WERI-Rb-1 (cell line): ENCODE data around the gene P2RY1.

ENCODE experiments used
- DNase-seq: peaks from one replicate; pipeline ENCODE4 v3.0.0-alpha.2; 2020
- H3K27ac ChIP-seq: fragments of 250-450 bp; sonication (Bioruptor Pico); 2 replicates; pipeline ENCODE4 v1.5.1; 2020; ENCODE audit warnings: mild to moderate bottlenecking, moderate library complexity
- H3K27me3 ChIP-seq: fragments of 250-450 bp; sonication (Bioruptor Pico); 2 replicates; pipeline ENCODE4 v1.5.1; 2021; ENCODE audit warnings: mild to moderate bottlenecking, low read depth, moderate library complexity; ENCODE audit not compliant: insufficient read depth, severe bottlenecking
- H3K36me3 ChIP-seq: fragments of 250-450 bp; sonication (Bioruptor Pico); 2 replicates; pipeline ENCODE4 v1.5.1; 2020; ENCODE audit warnings: mild to moderate bottlenecking, moderate library complexity
- H3K4me3 ChIP-seq: 2 replicates; pipeline ENCODE4 v1.5.1; 2011; ENCODE audit warnings: low read depth, mild to moderate bottlenecking, control low read depth, low read length
- H3K9me3 ChIP-seq: fragments of 250-450 bp; sonication (Bioruptor Pico); 2 replicates; pipeline ENCODE4 v1.5.1; 2021; ENCODE audit warnings: mild to moderate bottlenecking, moderate library complexity; ENCODE audit not compliant: severe bottlenecking
- TF ChIP-seq, protein P1 (sequence below): IDR thresholded peaks from 2 replicates; pipeline ENCODE4 v1.5.1; 2011; ENCODE audit warnings: low read depth, mild to moderate bottlenecking, control low read depth, inconsistent platforms, low read length

P2RY1 gene

DNA sequence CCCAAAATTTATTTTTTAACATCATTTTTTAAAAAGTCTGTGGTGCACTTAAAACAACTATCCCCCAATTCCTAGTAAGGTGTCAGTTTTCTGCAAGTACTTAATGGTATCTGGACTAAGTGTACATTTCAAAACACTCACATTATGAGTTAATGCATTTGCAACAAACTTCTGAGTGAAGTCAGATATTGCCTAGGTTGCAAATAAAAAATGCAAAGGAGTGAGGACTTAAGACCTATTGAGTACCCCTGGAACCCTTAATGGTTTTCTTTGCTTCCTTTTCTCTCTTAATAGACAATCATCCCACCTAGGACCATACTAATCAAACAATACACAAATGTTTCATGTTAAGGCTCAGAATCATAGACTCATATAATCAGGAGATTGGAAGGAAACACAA lies 1.8 kb upstream of the P2RY1 start:
- Histone ChIP-seq H3K27me3 (no peaks in the 10 kb centered on the region), H3K36me3 (no peaks in the 10 kb centered on the region; the same call in 1 of the 2 replicates)
- no peak for DNase-seq

DNA sequence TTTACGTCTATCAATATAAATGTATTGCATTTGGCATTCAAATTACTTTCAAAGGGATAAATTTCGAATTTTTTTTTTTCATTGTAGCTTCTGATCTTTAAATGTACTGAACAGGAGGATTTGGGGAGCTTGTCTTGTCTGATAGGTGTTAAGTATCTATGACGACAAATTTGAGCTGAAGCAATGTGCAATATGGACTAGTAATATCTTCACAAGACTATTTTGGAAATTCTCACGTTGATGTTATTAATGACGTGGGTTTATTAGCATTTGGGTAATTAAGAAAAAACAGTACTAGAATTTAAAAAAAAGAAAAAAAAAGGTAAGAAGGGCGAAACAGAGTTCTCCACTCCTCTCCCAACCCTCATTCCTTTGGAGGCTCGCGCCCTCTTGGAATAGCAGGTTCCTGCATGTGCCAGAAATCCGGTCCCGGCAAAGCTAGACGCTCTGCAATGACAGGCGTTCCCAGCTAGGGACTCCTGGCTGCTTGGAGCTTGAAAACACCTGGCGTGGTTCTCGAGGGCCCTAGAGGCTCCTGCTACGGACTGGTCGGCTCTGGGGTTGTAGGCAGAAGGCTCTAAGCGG lies 648 bp upstream of the P2RY1 start:
- TF ChIP-seq, protein P1, sequence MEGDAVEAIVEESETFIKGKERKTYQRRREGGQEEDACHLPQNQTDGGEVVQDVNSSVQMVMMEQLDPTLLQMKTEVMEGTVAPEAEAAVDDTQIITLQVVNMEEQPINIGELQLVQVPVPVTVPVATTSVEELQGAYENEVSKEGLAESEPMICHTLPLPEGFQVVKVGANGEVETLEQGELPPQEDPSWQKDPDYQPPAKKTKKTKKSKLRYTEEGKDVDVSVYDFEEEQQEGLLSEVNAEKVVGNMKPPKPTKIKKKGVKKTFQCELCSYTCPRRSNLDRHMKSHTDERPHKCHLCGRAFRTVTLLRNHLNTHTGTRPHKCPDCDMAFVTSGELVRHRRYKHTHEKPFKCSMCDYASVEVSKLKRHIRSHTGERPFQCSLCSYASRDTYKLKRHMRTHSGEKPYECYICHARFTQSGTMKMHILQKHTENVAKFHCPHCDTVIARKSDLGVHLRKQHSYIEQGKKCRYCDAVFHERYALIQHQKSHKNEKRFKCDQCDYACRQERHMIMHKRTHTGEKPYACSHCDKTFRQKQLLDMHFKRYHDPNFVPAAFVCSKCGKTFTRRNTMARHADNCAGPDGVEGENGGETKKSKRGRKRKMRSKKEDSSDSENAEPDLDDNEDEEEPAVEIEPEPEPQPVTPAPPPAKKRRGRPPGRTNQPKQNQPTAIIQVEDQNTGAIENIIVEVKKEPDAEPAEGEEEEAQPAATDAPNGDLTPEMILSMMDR = no peak; the same call in 1 of the 2 replicates
- H3K36me3 ChIP-seq = no peaks in the 10 kb centered on the region; the same call in 1 of the 2 replicates
- H3K4me3 ChIP-seq = peak overlapping the region; percentile 96
- H3K27me3 ChIP-seq = no peaks in the 10 kb centered on the region
- peak; percentile 79 for DNase-seq
- H3K27ac ChIP-seq = peak overlapping the region; percentile 38
- no peaks in the 10 kb centered on the region for H3K9me3 ChIP-seq

More for the DNA sequence above, 1.8 kb upstream of the P2RY1 start:
- H3K27ac ChIP-seq = no peak overlapping the region
- TF ChIP-seq, protein P1 = no peak
- H3K4me3 ChIP-seq = no peak overlapping the region
- no peaks in the 10 kb centered on the region for H3K9me3 ChIP-seq

DNA sequence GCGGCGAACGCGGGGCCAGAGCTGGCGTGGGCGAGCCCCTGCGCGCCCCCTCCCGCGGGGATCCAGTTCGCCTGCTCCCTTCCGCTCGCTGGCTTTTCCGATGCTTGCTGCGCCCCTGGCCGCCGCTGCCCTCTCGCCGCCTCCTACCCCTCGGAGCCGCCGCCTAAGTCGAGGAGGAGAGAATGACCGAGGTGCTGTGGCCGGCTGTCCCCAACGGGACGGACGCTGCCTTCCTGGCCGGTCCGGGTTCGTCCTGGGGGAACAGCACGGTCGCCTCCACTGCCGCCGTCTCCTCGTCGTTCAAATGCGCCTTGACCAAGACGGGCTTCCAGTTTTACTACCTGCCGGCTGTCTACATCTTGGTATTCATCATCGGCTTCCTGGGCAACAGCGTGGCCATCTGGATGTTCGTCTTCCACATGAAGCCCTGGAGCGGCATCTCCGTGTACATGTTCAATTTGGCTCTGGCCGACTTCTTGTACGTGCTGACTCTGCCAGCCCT lies 721 bp downstream of the P2RY1 start:
- TF ChIP-seq, protein P1 = no peak
- no peaks in the 10 kb centered on the region; the same call in 1 of the 2 replicates for H3K36me3 ChIP-seq
- peak overlapping the region; percentile 38 for H3K27ac ChIP-seq
- peak overlapping the region; percentile 96 for H3K4me3 ChIP-seq
- no peaks in the 10 kb centered on the region for H3K27me3 ChIP-seq
- DNase-seq = peak; percentile 40
- H3K9me3 ChIP-seq = no peaks in the 10 kb centered on the region

DNA sequence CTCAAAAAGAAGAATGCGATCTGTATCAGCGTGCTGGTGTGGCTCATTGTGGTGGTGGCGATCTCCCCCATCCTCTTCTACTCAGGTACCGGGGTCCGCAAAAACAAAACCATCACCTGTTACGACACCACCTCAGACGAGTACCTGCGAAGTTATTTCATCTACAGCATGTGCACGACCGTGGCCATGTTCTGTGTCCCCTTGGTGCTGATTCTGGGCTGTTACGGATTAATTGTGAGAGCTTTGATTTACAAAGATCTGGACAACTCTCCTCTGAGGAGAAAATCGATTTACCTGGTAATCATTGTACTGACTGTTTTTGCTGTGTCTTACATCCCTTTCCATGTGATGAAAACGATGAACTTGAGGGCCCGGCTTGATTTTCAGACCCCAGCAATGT lies 1.3 kb downstream of the P2RY1 start:
- Histone ChIP-seq H3K27ac (no peak overlapping the region), H3K27me3 (no peaks in the 10 kb centered on the region), H3K36me3 (no peaks in the 10 kb centered on the region; the same call in 1 of the 2 replicates), H3K9me3 (no peaks in the 10 kb centered on the region), H3K4me3 (no peak overlapping the region)
- no peak for DNase-seq
- TF ChIP-seq, protein P1 = no peak

DNA sequence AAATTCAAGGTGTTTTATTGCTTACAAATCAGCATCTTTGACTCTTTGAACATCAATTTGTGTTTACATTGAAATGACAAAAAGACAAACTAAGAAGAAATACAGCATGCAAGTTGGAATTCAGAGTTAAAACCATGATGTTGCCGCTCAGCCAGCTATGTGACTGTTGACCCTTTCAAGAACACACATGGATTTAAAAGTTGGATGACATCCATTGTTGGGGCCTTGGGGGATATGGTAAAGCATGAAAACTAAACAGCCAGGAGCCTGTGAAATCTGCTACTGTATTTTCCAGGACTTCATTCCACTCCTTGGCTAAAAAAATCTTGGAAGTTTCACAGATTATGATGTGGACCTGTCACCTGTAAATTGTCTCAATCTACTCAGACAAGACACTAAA lies 4.6 kb downstream of the P2RY1 start:
- Histone ChIP-seq H3K4me3 (no peak overlapping the region), H3K27me3 (no peaks in the 10 kb centered on the region), H3K27ac (no peak overlapping the region), H3K36me3 (no peaks in the 10 kb centered on the region; the same call in 1 of the 2 replicates), H3K9me3 (no peaks in the 10 kb centered on the region)
- no peak for DNase-seq
- TF ChIP-seq, protein P1 = no peak

DNA sequence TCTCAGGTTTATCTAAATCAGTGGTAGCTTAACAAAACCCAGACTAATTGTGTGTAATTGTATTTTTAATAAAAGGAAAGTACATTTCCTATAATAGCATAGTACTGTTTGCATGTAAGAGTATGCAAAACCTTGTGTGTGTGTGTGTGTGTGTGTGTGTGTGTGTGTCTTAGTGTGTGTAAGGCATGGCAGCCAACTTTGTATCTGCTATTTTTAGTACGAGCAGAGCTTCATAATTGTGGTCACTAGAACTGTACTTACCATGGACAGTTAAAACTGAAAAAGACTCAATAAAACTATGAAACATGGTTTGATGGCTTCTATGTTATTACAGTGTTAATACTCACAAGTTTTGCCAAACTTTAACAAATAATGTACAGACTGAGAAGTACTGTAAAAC lies 6.2 kb downstream of the P2RY1 start:
- no peaks in the 10 kb centered on the region for H3K27me3 ChIP-seq

More for the DNA sequence above, 6.2 kb downstream of the P2RY1 start:
- no peaks in the 10 kb centered on the region for H3K9me3 ChIP-seq
- H3K36me3 ChIP-seq = no peaks in the 10 kb centered on the region; the same call in 1 of the 2 replicates
- TF ChIP-seq, protein P1 = no peak
- DNase-seq = no peak
- no peak overlapping the region for H3K4me3 ChIP-seq
- no peak overlapping the region for H3K27ac ChIP-seq
